ENCODE data around the gene DENND2D.

The DENND2D gene

GRCh38 chr1:111209622-111210021 is 9.2 kb upstream of the DENND2D start:
- no peak for DNase-seq (ENCODE audit: low read depth)
- H3K4me3 ChIP-seq (ENCODE audit: low read depth, low read length), result no peak overlapping the region
- no peak for TF ChIP-seq CTCF (IDR thresholded peaks at IDR 0.05; ENCODE audit: control insufficient read depth, extremely low read depth, insufficient read depth)

- DNase-seq (ENCODE audit: low read depth), result no peak
- no peak for TF ChIP-seq CTCF (IDR thresholded peaks at IDR 0.05; ENCODE audit: control insufficient read depth, extremely low read depth, insufficient read depth)
These were observed 8.5 kb upstream of the DENND2D start for GRCh38 chr1:111208921-111209320.

GRCh38 chr1:111205714-111206050 is 5.2 kb upstream of the DENND2D start:
- H3K4me3 ChIP-seq (ENCODE audit: low read depth, low read length), result no peak overlapping the region
- DNase-seq (ENCODE audit: low read depth), result no peak
- TF ChIP-seq CTCF (IDR thresholded peaks at IDR 0.05; ENCODE audit: control insufficient read depth, extremely low read depth, insufficient read depth), result no peak

More at GRCh38 chr1:111208921-111209320, 8.5 kb upstream of the DENND2D start:
- H3K4me3 ChIP-seq (ENCODE audit: low read depth, low read length), result no peak overlapping the region

- no peak for TF ChIP-seq CTCF (IDR thresholded peaks at IDR 0.05; ENCODE audit: control insufficient read depth, extremely low read depth, insufficient read depth)
- no peak for DNase-seq (ENCODE audit: low read depth)
- no peak overlapping the region for H3K4me3 ChIP-seq (ENCODE audit: low read depth, low read length)
These were observed 4.7 kb upstream of the DENND2D start for GRCh38 chr1:111204983-111205713.

GRCh38 chr1:111204201-111204982 is 3.9 kb upstream of the DENND2D start:
- no peak overlapping the region for H3K4me3 ChIP-seq (ENCODE audit: low read depth, low read length)
- no peak for TF ChIP-seq CTCF (IDR thresholded peaks at IDR 0.05; ENCODE audit: control insufficient read depth, extremely low read depth, insufficient read depth)
- no peak for DNase-seq (ENCODE audit: low read depth)

- no peak for DNase-seq (ENCODE audit: low read depth)
- no peak overlapping the region for H3K4me3 ChIP-seq (ENCODE audit: low read depth, low read length)
- TF ChIP-seq CTCF (IDR thresholded peaks at IDR 0.05; ENCODE audit: control insufficient read depth, extremely low read depth, insufficient read depth), result no peak
These were observed 3.3 kb upstream of the DENND2D start for GRCh38 chr1:111203681-111204200.

All from LNCaP clone FGC (cell line).